Measurements from ENCODE around the gene GTF2A1.

DNA sequence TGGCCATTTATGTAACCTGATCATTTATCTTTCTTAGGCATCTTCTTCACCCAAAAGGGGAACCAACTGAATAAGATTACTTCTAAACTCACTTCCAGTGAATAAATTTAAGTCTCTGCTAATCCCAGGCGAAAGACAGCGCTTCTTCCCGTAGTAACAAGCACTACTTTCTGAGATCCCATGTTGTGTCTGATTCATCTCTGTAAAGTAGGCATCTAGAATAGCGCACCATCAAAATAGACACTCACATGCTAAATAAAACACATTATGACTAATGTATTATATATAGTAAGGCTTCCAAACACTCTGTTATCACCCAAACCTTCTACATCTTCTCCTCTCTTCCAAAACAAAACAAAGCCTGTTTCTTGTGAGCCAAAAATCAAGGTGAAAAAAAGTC, 15.1 kb downstream of the GTF2A1 start:
- TF ChIP-seq EZH2 (IDR thresholded peaks at IDR 0.05; ENCODE audit: borderline replicate concordance, low read depth, low read length, poor library complexity, severe bottlenecking) = no peak
- no peak for TF ChIP-seq CTCF (conservative IDR thresholded peaks at IDR 0.05; ENCODE audit: low read depth, low read length)
